Anterior cingulate cortex (tissue), 58 donors: ENCODE data around the gene ZNF280A.
"Not testable (repeated sequence)": the region's sequence is repeated elsewhere in the genome, so short reads cannot be mapped to it uniquely, and the experiment has no call there.

Experiments used
- DNase-seq, 58 donors: peaks; one replicate each; lab custom pipeline; 2025; lab: John Stamatoyannopoulos, UW

The ZNF280A gene

GRCh38 chr22:22545084-22545483 is 25.0 kb upstream of the ZNF280A start:
- no peak for DNase-seq

GRCh38 chr22:22538226-22538989 is 18.3 kb upstream of the ZNF280A start:
- no peak for DNase-seq

- DNase-seq, result no peak
These were observed 16.8 kb upstream of the ZNF280A start for GRCh38 chr22:22536916-22537315.

GRCh38 chr22:22536515-22536914 is 16.4 kb upstream of the ZNF280A start:
- no peak for DNase-seq

GRCh38 chr22:22535662-22536061 is 15.6 kb upstream of the ZNF280A start:
- DNase-seq, result no peak

GRCh38 chr22:22534604-22535415 is 14.7 kb upstream of the ZNF280A start:
- DNase-seq, result no peak

GRCh38 chr22:22533863-22534262 is 13.8 kb upstream of the ZNF280A start:
- no peak for DNase-seq

- DNase-seq, result no peak
These were observed 13.3 kb upstream of the ZNF280A start for GRCh38 chr22:22533417-22533816.

- not testable (repeated sequence) for DNase-seq
These were observed 12.5 kb upstream of the ZNF280A start for GRCh38 chr22:22532547-22533071.

- DNase-seq, result no peak
These were observed 11.9 kb upstream of the ZNF280A start for GRCh38 chr22:22531770-22532546.

- no peak for DNase-seq
These were observed 8.7 kb upstream of the ZNF280A start for GRCh38 chr22:22528780-22529179.

- no peak for DNase-seq
These were observed 7.2 kb upstream of the ZNF280A start for GRCh38 chr22:22527312-22527711.

- DNase-seq, result no peak
These were observed 6.2 kb upstream of the ZNF280A start for GRCh38 chr22:22526125-22526912.

GRCh38 chr22:22523494-22523893 is 3.4 kb upstream of the ZNF280A start:
- no peak for DNase-seq

- DNase-seq, result no peak
These were observed 1.6 kb upstream of the ZNF280A start for GRCh38 chr22:22521631-22522030.

- no peak for DNase-seq
These were observed 865 bp upstream of the ZNF280A start for GRCh38 chr22:22520667-22521602.

- no peak for DNase-seq
These were observed 479 bp downstream of the ZNF280A start for GRCh38 chr22:22519591-22519990.

- DNase-seq, result no peak
These were observed 3.1 kb downstream of the ZNF280A start for GRCh38 chr22:22516992-22517391.

- DNase-seq, result no peak
These were observed 4.2 kb downstream of the ZNF280A start for GRCh38 chr22:22515890-22516289.
